ENCODE results near the gene NRXN3.

NRXN3 gene

DNA sequence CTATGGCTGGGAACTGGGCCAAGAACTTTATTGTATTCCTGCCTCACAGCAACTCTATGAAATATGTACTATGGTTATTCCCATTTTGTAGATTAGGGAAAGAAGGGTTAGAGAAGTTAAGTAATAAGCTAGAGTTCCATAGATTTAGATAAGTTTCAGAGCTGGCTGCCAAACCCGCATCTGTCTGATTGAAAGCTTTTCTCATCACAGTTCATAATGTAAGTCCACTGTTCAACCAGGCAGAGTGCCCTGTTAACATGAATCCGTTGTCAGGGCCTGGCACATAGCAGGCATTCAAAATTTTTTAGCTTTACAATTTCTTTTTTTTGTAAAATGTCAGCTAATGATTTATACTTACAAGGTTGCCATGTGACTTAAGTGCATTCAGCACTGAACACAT, 467.3 kb downstream of the NRXN3 start:
- DNase-seq (ENCODE audit: low read depth in 2 of 2) = no peak

DNA sequence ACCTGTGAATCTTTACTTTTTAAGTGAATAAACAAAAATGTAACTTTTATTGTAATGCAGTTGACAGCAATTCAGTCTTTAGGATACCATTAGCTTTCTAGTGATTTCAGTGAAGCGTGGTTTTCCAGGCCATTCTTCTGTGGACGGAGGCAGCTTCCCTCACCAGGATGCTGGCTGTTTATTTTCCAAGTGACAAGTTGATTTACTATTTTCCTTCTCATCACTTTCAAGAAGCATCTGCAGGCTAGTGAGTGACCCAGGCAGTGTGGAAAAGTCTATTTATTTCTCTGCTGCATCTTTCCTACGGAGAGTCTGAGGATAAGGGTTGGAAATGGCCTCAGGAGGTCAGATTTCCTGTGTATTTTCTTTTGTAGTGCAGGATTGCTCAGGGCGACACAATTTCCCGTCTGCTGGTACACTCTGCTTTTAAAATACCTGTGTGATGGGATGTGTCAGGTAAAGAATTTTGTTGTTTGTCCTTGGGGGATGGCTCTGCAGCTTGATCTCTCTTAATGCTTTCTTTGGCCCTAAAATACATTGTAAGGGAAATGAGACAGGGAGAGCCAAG, 467.8 kb downstream of the NRXN3 start:
- DNase-seq (ENCODE audit: low read depth in 2 of 2) = no peak

DNA sequence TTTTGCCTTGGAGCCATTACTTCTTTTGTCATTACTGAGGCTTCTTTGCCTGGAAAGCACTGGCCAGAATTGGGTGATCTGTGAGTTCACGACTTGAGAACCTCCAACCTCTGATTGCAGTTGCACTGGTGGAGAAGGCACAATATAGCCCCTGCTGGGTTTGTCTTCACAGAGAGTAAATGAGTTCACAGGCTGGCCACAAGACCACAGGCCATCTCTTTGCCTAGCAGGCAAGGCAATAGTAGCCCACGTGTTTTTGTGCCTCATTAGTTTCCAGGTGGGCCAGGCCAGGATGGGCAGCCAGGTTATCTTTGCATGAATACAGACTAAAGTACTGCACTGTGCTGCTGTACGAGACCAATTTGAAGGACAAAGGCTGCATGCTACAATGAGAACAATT, 468.8 kb downstream of the NRXN3 start:
- DNase-seq (ENCODE audit: low read depth in 2 of 2) = no peak

DNA sequence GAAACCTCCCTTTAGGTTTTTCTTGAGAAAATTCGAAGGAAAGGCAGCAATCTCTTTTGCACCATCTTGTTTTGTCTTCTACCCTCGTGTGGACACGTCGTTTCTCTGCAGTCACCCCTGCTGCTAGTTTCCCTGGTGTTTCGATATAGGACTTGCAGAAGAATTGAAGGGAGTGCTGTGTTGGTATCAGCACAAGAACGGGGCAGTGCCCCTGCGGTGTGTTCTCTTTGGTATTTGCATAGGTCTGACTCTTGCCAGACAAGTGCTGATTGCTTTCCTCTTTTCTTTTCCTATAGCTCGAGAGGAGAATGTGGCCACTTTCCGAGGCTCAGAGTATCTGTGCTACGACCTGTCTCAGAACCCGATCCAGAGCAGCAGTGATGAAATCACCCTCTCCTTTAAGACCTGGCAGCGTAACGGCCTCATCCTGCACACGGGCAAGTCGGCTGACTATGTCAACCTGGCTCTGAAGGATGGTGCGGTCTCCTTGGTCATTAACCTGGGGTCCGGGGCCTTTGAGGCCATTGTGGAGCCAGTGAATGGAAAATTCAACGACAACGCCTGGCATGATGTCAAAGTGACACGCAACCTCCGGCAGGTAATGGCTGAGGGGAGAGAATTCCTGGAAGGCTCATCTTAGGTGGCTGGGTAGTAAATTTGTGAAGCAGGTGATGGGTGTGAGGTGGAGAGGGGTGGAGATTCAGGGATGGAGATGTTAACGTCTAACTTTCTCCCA, 474.8 kb downstream of the NRXN3 start:
- no peak for DNase-seq (ENCODE audit: low read depth in 2 of 2)

DNA sequence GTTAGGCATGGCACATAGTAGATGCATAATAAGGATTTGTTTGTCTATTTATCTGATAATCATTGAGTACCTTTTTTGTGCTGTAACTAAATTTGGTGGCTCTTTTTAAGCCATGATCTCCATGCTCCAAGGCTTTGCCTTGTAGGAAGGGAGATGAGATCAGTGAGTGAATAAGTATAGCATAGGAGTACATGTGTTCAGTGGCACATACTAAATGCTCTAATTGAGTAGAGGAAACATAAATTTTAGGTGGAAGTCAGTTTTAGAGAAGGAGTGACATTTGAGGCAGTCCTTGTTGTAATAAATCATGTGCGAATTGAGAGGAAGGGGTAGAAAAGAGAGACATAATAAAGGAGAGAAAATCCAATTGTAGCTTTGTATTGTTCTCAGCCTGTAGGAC, 482.6 kb downstream of the NRXN3 start:
- DNase-seq (ENCODE audit: low read depth in 2 of 2) = no peak

DNA sequence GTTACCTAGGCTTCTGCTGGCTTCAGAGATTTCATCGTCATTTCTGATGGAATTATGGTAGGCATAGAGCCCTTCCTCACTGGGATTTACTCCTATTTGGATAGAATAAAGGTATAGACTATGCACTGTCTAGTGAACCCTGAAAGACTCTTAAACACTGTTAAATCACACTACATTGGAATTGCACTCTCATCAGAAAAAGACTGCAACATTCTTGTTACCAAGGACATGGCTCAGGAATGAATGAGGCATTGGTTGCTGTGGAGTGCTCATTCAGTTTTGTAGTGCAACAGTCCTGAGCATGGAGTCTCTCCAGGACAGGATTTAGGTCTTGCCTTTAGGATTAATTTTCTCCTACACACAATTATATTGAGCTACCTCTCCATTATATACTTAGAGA, 483.0 kb downstream of the NRXN3 start:
- no peak for DNase-seq (ENCODE audit: low read depth in 2 of 2)

DNA sequence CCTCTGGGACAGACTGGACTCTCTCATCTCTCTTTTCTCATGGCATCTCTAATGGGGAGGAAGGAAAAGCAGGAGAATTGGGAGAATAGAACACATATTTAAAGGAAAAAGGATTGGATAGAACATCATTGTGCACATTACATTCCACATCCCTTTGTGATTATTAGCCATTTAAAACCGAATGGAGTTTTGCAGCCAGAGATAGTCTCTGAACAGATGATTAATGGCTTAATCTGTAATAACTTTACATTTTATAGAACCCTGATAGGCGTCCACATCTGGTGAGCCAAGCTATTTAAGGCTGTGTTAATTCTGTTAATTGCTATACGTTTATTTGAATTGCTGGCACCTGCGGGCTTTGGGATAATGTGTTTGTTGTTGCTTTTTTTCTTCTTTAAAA, 487.3 kb downstream of the NRXN3 start:
- no peak for DNase-seq (ENCODE audit: low read depth in 2 of 2)

DNA sequence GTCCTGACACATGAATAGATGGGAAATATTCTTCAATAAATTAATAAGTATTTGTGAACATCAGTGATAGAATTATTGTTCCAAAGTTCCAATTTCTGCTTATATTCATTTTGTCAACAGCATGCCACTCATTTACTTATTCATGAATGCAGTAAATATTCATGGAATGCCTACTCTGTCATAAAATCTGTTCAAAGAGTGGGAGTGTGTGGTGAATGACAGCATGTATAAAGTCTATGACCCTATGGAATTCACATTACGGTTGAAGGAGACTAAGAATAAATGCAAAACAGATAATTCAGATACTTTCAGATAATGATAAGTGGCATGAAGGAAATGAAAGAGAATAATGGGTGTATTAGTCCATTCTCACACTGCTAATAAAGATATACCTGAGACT, 494.7 kb downstream of the NRXN3 start:
- no peak for DNase-seq (ENCODE audit: low read depth in 2 of 2)

DNA sequence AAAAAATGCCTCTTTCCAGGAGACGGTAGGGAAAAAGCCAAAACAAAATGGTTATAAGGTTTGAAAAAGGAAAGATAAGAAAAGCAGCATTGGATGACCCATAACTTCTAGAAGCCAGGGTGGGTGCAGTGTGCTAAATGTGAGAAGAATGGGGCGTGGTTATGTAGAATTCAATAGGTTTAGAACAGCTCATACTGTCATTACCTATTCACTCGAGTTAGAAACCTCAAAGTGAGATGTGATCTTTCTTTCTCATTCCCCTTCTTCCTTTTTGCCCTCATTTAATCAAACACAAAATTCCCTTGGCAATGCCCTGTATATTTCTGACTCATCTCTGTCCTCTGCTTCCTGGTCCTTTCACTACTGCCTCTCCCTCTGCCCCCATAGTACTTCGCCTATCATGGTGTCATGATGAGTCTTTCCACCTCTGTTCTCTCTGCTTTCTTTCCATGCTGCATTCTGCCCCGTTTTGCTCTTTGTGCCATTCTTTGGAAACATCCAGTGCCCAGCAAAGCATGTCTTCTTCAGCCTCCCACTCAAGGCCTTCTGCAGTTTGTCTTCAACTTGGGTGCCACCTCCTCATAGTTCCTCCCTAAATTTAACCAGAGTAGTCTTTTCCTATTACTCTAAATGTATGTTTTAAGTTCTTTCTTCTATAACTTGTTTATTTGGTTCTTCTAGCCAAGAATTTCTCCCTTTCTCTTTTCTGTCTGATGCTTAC, 496.3 kb downstream of the NRXN3 start:
- DNase-seq (ENCODE audit: low read depth in 2 of 2) = no peak

DNA sequence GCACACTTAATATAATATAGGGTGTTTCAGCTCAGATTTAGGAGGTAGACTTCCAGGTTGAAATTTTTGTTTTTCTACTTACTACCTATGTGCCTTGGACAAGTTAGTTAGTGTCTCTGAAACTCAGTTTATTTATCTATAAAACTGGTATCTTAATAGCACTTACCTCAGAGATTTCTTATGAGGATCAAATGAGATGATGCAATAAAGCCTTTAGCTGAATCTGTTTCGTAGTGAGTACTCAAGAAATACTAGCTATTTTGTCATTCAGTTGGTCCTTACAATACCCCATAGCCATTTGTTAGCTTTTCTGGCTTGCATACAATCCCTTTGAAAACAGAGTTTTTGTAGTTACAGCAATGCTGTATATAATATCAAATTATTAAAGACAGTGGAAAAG, 497.0 kb downstream of the NRXN3 start:
- no peak for DNase-seq (ENCODE audit: low read depth in 2 of 2)

DNA sequence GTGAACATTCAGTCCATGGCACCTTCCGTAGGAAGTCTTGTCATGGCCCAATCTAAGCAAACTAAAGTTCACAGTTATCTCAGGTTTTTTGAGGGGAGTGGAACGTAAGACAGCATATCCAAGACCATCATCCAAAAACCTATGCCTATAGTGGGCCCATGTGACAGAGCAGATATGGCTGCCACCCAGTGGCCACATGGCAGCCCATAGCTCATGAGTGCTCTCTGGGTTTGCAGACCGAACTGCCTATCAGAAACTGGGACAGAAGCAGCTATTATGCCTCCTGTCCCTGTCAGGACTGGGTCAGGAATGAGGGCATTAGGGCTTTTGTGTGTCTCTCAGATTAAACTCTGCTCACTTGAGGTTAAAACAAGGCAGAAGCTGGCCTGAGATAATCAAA, 503.7 kb downstream of the NRXN3 start:
- DNase-seq (ENCODE audit: low read depth in 2 of 2) = no peak

DNA sequence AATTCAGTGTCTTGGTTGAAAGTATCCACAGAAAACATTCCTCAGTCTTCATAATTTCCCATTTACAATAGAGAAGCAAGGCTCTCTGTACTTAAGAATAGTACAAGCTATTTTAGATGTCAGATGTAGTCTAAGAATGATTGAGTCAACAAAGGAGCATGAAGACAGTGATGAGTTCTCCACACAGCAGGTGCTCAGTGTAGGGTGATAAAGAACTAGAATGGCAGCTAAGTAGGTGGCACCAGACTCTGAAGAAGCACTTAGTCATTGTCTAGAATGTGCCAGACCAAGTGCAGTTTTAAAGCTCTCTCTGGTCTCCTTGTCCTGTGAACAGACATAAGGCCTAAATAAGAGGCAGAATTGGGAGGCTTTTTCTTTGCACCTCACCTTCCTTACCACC, 504.6 kb downstream of the NRXN3 start:
- DNase-seq (ENCODE audit: low read depth in 2 of 2) = no peak

DNA sequence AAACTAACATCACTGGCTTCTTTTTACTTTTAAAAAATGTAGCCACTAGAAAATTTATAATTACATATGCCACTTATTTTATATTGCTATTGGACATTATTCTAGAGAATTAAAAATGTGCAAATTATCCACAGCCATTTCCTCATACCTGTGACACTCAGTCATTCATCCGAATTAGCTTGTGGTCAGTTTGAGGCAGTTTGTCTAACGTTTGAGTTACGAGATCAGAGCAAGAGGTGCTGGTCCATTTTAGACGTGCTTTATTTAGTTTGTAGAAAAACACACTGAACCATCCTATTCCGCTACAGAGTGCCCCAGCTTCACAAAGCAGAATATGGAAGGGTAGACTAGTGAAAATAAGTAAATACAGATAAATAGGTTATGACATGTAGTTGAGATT, 513.0 kb downstream of the NRXN3 start:
- no peak for DNase-seq (ENCODE audit: low read depth in 2 of 2)

DNA sequence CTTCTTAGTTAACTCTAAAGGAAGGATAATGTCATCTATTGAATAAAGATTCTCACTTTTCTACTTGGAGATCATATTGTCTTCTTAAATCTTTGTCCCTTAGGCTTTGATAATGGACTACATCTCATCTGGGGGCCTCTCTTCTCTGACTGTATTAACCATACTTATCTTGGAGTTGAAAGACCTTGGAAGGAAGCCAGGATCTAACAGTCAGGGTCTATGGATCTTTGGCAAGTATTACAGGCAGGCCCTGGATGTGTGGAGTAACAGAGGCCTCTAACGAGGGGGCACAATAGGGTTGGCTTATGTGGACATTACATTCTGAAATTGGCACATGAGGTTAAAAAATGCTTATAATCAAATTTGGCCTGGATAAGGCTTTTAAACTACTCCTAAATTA, 513.8 kb downstream of the NRXN3 start:
- no peak for DNase-seq (ENCODE audit: low read depth in 2 of 2)

DNA sequence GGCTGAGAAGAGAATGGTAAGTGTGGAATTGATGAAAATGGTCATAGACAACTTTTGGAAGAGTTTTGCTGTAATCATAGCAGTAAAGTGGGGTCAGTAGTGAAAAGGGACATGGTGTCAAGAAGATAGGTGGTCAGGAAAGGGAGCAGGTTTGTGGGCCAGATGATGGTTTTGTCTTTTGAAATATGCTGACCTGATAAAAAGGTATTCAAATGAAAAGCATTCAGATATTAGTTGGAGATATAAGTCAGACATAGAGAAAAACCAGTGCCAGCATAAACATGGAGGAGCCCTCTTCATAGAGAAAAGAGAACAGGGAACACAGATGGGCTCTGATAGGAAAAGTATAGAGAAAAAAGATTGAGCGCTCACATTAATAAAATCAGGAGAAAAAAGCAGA, 518.3 kb downstream of the NRXN3 start:
- no peak for DNase-seq (ENCODE audit: low read depth in 2 of 2)

DNA sequence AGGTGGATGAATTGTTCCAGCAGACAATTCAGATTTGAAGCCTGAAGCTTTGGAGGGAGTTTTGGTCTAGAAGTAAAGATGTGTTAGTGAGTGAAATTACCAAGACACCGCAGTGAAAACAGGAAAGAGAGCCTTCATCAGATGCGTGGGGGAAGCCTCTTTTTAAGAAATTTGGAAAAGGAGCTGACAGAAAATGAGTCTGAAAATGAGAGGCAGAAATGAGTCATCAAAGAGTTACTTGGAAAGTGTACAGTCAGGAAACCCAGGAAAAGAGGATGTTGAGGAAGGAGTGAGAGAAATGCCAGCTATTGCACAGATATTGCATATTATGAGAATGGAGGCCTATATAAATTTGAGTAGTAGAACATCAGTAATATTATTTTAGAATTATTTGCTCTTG, 520.7 kb downstream of the NRXN3 start:
- no peak for DNase-seq (ENCODE audit: low read depth in 2 of 2)

DNA sequence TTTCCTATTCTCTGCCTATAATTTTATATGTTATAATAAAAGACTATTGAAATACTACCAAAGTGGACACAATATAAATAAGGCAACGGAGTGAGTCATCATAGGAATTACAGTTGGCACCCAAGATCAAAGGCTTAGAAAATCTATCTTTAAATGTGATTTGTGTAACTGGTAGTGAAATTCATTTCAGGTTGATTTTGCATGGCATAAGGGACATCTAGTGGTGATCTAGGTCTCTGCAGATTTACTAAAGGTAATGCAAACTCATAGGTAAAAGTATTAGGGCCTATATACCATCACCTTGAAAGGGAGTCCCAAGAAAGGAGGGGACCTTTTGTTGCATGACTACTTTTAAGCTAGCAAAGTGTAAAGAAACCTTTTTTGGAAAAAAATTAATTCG, 527.2 kb downstream of the NRXN3 start:
- DNase-seq (ENCODE audit: low read depth in 2 of 2) = peak in 1 of 2 experiments; percentile 15

DNA sequence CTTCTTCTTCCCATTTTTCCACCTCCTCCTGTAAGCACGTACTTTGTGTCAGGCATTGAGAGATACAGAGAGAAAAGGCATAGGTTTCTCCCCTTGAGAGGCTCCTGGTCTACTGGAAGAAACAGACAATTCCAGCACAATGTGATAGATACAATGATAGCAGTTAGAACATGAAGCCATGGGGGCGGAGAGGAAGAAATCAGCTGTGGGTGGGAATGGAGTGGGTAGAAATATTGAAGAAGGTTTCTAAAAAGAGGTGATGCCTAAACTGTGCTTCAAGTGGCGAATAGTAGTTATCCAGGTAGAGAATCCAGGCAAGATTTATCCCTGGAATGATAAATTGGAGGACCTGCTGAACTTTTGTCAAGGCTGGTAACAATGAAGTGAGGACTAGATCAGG, 528.8 kb downstream of the NRXN3 start:
- DNase-seq (ENCODE audit: low read depth in 2 of 2) = no peak

DNA sequence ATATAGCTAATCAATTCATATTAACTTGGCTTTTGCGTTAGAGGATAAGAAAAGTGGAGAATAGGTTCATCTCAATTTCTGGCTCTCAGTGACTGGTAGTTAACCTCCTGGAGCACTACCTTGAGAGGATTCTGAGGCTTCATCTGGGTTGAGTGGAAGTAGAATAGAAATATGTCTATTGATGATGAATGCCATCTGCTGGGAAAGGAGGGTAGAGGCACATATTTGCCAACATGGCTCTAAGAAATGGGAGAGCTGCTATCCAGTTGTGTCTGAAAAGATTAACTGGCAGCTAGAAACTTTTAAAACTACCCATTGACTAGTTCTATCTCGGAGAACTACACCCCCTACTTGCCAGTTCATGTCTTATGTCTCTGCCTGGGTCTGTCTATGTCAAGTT, 530.1 kb downstream of the NRXN3 start:
- DNase-seq (ENCODE audit: low read depth in 2 of 2) = no peak

DNA sequence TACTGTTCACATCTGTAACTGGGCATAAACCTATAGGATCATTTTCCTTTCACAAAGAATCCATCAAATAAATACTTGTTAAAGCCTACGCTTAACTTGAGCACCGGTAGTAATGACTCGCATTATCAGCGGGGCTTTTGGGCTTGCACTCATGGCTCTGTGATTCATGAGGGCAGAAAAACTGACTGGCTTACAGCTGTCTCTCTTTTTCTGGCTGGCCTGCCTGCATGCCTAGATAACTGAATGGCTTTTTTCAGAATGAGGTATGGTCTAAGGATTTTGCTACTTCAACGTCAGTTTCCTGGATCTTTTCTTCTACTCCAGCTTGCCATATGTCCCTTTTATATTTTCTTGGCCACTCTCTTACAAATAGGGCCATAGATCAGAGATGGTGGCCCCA, 531.1 kb downstream of the NRXN3 start:
- peak in 1 of 2 experiments; percentile 15 for DNase-seq (ENCODE audit: low read depth in 2 of 2)

DNA sequence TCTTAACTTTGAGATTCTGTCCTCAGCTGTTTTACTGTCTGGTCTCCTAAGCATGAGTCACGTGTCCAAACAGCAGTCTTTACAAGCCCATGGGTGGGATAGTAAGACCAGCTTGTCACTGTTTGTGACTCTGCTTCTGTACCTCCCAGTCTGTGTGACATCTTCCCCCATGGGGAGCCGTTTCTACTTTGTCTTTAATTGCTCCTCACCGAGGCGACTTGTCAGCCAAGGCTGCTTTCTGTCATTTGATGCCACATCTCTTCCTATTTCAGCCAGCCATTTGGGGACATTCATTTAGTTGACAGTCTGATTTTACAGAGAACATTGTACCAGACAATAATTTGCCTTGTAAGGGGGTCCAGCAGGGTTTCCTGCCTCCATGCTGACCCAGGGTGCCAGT, 534.8 kb downstream of the NRXN3 start:
- DNase-seq (ENCODE audit: low read depth in 2 of 2) = no peak

DNA sequence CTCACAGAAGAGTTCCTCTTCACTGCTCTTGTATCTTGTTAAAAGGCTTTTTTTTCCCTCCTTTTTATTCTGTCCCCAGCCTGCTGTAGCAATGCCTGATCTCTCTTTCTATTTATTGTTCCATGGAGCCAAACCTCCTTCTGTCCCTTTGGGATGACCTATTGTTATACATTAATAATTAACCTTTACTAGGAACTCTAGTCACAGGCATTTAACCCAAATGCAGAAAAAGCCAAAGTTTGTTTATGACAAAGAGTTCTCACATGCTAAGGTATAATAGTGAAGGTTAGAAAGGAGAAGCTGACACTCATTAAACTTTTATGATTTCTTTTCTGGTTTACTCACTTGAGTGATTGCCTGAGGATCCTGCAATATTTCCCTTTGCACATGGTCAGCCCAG, 535.8 kb downstream of the NRXN3 start:
- DNase-seq (ENCODE audit: low read depth in 2 of 2) = no peak

DNA sequence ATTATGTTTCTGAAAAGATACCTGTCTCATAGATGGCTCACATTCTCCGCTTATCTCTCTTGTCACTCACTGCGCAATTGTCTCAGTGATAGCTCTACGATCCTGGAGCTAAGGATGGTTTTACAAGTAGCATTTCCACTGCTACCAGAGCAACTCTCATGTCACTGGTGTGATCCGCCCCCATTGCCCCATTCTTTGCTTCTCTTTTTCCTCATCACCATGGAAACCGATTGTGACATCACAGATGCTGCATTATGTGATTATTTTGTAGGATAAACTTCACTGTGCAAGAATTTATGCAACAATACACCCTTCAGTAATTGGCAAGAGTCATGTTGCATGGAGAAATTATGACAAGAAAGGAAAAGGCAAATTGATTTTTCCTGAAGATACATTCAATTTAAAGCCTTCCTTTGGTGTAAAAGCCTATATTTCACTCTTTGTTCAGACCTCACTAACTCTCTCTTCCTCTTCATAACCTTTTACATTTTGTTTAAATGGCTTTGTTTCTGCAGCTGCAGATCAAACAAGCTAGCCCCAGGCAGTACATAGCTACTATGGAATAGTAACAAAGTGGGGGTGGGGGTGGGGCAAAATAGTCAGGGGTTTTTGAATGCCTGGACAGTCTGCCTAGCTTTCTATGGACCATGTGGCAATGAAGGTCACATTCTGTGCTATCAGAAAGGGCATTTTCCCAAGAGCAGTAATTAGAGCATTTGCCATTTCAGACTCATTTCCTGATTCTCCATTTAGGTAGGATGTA, 539.8 kb downstream of the NRXN3 start:
- DNase-seq (ENCODE audit: low read depth in 2 of 2) = no peak
